Erythroblast (primary cell): Measurements from ENCODE around the gene LAMA1.

ENCODE experiments used
- GATA1 ChIP-seq: IDR thresholded peaks from 2 replicates; pipeline ENCODE4 v1.6.1; 2011; ENCODE audit warnings: low read depth, mild to moderate bottlenecking, control low read depth, low read length, moderate library complexity
- POLR2A ChIP-seq: IDR thresholded peaks from 2 replicates; pipeline ENCODE4 v1.6.1; 2011; ENCODE audit warnings: mild to moderate bottlenecking, low read length

- no peak for TF ChIP-seq POLR2A
- no peak for TF ChIP-seq GATA1
These were observed 26.8 kb downstream of the LAMA1 start for GRCh38 chr18:7090771-7091170.
